Occipital lobe (tissue), 2 donors: ENCODE results near the gene FIGNL2. TPM values are rescaled to one million over a fixed set of nuclear protein-coding genes. Genes with fewer than 3 reads are reported as not detected.

Experiments
- DNase-seq: peaks from one replicate; lab custom pipeline; 2025; lab: John Stamatoyannopoulos, UW
- total RNA-seq: library from RNA; depleted of rRNA; stranded (reverse); fragments of >200 nt; gene quantifications from one replicate; pipeline ENCODE4 v1.2.3, GENCODE V29; 2014

FIGNL2 gene
- total RNA-seq, 1 donor from 2014 or later, result 0.47 TPM

DNA sequence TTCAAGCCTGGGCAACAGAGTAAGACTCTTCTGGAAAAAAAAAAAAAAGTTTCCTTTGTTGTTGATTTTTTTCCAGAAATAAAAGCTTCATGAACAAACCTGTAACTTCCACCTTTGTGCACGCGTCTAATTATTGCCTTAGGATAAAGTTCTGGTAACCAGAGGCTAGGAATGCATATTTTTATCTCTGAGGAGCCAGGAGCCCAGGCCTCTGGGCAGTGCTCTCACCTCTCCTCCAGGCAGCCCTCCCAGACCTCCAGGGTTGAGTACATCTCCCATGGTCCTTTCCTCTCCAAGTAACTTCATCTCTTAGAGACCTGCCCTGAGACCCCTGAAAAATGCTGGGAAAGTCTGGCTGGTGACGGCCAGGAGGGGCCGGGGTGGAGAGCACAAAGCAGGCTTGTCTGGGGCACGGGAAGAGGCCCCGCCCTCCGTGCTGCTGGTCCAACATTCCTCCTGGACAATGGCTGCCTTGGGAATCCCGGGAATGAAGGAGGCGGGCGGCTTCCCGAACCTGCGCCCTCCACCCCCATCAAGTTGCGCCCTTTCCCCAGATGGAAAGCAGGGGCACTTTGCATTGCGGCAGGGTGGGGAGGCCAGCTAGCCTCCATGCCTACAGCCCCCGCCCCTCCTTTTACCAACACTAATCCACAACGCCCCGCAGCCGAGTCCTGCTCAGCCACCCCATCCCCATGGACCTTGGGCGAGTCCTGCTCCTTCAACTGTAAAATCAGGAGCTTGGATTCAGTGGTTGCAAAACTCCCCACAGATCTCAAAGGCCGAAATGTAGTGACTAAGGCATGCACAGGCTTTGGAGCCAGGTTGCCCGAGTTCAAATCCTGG is 7.3 kb upstream of the FIGNL2 start:
- no peak for DNase-seq

DNA sequence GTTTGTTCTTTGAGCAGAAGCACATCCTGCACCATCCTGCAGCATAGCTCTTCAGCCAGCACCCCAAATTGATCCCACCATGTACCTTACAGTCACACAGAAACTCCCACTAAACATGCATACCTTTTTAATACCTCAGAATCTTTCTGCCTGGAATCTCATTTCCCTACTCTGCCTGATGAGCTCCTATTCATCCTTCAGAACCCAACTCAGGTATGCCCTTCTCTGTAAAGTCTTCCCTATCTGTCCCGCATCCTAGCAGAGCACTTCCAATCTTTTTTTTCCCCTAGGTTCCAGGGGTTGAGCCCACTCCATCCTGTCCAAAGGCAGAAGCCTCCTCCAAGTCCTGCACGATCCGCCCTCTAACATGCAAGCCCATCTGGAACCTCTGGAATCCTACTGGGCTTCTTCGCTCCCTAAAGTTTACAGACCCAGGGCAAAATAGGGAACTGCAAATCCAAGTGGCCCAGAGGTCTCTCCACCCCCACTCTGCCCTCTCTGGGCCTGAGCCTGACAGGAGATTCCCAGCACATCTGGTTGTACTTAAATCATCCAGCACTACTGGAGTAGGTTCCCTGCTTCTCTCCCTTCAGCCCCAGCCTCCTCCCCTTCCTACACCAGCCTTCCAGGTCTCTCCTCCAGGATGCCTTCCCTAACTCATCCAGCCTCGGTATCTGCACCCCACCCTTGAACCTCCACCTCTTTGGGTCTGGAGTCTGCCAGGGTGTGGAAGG is 4.1 kb upstream of the FIGNL2 start:
- DNase-seq, result no peak

DNA sequence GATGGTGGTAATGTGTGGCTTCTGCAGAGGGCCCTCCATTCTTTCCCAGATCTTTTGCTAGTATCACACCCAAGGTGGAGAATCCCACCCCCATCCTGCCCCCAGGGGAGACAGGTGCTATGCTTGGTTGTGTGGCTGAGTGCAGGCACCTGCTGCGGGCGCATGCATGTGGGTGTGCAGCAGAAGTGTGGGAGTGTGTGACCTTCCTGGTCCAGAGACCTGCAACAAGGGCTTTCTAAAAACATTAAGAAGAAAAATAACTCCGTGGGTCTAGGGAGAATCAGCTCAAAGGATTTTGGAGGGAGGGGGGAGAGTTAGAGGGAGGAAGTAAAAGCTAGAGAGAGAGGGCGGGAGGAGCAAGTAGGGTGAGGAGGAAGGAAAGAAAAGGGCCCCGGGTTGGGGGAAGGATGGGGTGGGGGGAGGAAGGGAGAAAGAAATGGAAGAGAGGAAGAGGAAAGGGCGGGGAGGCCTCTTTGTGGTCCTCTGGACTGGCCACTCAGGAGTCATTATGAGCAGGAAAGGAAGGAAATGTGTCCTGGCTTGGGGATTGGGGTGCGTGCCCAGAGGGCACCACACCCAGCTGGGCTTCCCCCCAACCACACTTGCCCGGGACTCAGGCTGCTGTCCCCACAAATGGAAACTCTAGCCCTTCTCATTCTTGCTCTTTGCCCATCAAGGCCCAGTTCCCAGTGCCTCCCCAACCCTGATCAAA is 3.1 kb upstream of the FIGNL2 start:
- no peak for DNase-seq

DNA sequence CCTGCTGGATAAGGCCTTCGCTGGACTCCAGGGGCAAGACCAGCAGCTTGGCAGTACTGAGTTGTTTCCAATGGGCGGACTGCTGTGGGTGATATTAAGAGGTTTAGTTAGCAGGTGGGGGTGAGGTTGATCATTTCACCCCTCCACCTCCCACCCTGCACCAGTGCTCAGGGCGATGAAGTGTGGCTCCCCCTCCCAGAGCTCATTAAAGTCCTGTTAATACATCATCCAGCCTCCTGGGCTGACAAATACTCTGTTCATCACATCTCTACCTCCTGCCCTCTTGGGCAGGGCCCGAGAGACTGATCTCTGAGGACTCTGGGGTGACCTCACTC is 2.4 kb upstream of the FIGNL2 start:
- DNase-seq, result no peak

DNA sequence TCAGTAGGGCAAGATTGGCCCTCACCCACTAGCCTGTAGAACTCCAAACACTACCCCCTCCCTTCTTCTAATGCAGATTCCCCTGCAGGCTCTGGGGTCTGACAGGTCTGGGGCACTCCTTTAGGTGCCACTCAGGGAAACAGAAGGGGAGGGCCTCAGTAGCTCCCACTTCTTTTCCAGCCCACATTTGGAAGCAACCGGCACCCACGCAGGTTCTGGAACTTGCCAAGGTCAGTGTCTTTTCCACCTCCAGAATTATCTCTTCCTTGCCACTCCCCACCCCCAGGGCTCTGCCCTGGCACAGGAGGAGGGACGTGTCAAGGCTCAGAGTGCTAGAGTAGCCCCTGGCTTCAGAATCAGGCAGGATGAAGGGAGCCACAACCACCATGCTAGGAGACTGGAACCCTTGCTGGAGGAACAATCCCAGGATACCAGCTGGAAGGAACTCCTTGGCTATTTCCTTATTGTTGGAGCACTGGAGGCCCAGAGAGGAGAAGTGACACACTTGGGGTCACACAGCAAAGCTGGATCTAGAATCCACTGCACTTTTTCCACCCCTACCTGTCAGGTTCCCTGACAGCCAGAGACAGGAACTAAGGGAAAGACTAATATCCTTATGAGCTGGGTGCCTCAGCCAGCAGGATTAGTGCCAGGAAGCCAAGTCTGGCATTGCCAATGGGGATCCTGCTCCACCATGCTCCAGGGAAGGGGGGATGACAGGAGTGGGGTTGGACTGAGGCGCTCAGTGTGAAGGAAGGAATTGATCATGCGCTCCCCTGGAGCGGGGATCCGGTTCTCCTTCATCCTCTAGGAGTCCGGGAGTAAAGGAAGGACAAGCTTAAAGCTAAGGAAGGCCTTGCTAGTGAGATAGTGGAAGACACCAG is 1.8 kb upstream of the FIGNL2 start:
- no peak for DNase-seq

DNA sequence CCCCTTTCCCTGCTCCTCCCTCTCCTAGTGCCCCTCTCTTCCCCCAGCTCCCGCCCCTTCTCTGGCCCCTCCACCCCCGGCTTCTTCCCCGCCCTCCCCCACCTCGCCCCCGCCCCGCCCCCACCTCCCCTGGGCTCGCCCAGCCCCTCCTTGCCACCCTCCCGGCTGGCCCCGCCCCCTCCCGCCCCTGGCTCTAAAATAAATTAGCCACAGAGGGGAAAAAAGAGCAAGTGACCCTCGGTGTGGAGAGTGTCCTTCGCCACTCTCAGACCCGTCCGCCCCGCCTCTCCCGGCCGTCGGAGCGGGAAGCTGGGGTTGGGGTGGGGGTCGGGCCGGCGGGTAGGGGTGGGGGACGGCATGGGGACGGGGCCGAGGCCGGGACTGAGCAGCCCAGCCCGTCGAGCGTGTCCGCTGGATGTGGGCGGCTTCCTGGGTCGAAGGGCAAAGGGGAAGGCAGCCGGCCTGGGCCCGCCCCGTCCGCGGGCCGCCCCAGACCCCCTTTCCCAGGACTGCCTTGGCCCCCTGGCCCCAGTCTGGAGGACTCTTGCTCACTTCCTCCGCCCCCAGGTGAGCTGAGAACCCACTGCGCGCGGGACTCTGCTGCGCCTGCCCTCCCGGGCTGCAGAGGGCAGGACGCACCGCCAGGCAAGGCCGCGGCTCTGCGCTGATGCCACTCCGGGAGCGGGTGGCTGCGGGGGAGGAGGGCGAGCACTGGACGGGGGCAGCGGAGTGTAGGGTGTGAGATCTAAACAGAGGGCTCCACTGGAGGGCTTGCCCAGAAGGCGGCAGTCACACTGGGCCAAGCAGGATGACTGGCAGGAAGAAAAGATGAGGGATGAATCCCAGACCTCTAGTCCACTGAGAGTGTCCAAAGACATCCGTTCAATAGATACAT is 570 bp upstream of the FIGNL2 start:
- no peak for DNase-seq

DNA sequence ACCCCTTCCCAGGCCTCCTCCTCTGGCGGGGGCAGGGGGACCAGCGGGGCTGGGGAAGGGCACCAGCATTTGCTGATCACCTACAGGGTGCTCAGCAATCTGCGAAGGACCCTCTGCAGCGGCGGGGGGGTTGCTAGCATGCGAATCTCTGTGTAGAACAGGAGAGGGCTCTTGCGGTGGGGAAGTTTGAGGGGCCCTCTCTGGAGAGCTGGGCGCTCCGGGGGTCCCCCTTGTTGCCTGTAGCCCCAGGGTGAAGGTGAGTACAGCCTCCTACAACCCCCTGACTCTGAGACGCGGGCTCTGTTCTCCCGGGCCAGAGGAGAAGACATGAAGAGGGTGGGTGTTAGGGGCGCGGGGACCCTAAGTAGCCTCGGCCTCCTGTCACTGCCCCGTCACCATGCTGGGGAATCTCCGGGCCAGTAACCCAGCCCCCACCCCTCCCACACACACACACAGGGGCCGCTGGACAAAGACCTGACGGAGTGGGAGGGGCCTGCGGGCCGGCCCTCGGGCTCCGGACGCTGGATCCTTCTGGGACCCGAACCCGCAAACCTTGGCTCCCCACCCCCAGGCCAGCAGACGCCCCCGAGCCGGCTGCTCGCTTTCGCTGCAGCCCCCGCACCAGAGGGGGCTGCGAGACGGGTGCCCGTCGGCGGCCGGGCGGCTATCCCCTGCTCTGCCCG is 734 bp downstream of the FIGNL2 start:
- no peak for DNase-seq

DNA sequence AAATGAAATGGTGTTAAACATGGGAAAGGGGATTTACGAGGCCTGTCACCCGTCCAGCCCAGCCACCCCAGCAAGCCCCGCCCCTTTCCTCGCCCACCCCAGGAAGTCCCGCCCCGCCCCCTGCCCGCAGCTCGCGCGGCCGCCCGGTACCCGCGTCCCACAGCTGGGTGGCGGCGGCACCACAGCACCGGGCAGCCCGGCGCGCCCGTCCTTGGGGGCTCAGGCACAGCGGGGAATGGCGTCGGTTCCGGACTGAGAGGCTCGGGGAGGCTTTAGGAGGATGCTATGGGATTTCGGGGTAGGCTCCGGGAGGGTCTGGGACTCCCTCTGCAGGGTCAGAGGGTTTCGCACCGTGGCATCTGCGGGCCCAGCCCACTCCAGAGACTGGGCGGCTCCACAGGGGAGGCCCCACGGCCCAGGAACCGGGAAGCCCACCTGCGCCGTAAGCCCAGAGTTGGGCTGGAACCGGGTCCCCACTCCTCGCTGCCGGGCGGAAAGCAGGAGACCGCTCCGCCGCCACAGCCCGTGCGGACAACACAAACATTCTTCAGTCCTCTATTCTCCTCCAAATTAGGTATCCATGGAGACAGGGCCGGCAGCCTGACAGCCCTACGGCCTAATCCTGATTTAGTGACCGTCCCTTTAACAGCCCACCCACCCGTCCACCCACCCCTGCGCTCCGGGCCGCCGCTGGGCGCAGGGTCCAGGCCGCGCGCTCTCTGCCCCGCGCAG is 1.4 kb downstream of the FIGNL2 start:
- DNase-seq, result no peak

DNA sequence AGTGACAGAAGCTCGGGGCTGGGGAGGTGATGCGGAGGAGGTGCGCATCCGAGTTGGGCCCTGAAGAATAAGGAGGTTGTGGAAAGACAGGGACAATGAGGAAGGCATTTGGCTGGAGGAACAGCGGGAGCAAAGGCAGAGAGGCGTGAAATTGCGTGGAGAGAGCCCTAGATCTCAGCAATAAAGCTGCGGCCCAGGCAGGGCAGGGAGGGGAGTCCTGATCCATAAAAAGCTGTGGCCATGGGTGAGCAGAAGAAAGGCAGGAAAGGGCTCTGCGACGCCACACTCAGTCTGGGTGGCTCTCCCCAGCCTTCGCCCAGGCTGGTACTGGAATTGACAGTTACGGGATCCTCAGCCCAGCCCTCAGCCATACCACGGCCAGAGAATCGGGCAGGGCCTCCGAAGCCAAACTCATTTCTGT is 2.2 kb downstream of the FIGNL2 start:
- DNase-seq, result no peak

DNA sequence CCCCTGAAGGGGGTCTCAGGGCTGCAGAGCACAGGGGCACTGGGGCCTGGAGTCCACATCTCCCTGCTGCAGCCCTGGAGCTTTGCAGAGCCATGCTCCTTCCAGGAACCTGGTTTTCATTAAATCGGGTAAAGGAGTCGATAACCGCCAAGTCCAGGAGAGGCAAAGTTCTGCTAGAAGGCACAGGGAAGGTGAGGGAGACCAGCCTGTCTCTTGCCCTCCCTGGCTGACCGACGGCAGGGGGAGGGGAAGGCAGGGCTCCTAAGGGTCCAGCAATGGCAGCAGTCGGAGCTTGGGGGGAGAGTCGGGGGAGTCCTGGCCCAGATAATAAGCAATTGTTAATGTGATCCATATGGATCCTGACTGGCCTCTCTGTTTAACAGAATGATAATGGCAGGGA is 3.0 kb downstream of the FIGNL2 start:
- no peak for DNase-seq

DNA sequence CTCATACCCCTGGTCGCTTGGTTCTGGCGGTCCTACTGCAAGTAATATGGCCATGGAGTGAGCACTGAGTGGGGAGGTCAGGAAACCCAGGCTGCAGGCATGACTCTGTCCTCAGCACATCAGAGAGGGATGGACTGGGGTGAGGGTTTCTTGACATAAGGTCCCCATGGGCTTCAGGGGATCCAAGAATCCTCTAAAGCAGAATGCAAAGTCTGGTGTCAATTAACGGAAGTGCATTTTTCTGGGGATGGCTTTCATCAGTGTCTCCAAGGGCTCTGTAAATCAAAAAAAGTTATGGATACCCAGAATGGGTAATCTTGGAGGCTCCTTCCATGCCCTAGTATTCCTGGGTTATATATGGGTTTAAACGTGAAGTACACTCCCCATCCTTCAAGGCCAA is 3.7 kb downstream of the FIGNL2 start:
- DNase-seq, result no peak

DNA sequence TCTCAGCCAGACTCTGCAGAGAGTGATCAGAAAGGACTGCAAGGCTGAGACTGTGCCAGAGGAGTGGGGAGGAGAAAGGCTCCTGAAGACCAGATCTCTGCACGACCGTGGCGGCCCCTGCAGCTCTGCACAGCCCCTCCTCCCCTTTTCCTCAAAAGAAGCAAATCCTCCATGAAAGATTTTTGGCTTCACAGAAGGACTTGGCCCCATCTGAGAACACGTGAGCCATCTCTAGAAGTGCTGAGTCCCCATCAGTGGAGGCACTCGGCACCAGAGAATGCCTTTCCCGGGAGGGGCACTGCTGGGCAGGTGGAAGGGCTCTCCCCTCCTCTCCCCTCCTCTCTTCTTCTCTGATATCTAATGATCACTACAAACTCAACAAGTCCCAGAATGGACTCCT is 6.8 kb downstream of the FIGNL2 start:
- no peak for DNase-seq

DNA sequence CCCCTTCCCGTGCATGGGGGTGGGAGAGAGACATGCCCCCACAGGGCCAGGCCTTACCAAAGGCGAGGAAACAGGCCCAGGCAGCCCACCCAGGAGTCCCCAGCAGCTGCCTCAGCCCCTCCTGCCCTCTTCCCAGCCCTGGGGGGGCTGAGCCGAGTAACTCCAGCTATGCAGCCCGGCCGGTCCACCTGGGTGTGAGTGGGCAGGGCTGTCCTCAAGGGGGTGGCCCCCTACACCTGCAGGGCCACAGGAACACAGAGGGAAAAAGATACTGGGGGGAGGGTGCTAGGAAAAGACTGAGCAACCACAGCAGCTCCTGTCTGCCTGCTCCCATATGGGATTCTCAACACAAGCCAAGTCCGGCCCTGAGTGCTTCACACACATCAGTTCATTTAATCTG is 7.6 kb downstream of the FIGNL2 start:
- no peak for DNase-seq

DNA sequence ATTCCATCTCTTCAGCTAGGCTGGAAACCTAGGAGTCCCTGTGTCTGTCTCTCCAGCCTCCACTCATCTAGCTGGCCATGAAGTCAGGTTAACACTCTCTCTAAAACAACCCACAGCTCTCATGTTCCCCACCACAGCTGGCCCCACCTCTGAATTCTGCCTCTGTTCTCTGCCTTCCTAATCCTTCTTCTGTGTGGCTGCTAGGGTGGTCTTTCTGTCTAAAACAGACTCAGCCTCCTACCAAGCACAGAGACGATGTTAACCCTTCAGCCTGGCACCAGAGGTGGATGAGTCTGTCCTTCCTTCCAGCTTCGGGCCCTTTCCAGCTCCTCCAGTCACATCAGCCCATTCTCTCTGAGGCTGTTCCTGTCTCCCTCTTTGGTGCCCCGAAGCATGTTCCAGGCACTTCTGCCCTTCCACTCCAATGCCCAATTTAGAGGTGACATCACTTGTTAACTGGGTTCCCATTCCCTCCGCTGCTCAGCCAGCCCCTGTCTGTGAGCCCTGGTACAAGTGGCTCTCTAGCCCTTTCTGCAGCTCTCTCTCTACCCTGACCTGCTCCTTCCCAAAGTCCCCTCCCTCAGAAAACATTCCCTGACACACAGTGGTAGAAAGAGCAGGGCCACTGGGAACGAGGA is 9.1 kb downstream of the FIGNL2 start:
- DNase-seq, result no peak

DNA sequence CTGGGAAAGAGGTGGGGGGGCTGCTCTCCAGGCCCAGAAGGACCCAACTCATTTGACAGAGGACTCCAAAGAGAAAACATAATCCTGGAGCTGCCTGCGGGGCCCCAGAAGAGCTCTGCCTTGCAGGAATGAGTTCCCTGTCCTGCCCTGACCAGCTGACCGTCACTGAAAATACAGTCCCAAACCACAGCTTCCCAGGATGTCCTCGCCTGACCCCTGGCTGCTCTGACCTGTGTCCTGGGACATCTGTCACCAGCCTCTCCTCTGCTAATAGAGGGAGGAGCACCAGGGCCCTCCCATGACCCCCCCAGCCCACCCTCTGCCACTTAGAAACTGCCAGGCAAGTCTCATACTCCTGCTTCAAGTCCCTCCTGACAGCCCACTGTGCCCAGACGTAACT is 9.8 kb downstream of the FIGNL2 start:
- DNase-seq, result no peak

DNA sequence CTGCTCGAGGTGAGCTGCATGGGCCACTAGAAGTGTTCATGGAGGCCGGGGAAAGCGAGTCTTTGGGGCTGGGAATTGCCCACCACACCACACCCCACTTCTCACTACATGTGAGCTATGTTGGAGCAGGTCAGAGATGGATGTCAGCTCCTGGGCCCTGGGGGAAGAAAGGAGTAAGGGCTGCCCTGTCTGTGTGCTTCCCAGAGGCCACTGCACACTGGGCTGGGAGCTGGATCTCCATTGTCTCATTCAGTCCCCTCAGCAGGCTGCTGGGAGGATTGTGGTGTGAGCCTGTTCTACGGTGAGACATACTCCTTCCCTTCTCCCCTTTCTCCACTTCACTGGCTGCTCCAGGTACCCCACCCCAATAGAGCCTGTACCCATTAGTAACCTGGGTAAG is 10.5 kb downstream of the FIGNL2 start:
- DNase-seq, result no peak

DNA sequence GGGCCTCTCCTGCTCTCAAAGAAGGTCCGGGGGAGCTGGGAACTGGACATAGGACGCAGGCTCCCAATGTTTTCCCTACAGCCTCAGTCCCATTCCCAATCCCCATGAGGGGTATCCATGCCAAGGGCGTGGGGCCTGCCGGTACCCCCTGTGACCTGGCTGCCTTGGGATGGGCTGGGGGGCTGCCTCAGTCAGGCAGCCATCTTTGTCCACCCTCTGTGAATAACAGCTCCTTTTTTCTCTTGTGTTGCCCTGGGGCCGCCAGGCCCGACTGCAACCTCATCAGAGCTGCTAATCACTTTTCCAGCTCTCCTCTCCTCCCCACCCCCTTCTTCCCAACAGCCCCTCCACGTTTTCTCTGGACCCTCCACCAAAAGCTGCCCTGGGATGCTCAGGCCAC is 11.2 kb downstream of the FIGNL2 start:
- DNase-seq, result no peak

DNA sequence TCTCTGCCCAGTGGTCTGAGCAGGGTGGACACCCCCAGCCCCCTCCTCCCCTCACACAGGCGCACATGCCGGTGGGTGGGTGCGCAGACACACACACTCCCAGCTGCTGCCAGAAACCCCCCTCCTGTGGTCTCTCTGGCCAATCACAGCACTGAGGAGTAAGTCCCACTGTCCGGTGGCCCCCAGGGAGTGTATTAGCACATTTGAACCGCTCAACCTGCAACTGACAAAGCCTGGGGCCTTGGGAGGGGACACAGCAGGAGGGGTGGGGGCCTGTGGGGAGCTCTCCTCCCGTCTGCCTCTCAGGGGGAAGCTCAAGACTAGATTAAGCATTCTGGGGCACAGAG is 11.7 kb downstream of the FIGNL2 start:
- no peak for DNase-seq
